CD4-positive, alpha-beta T cell treated with Interleukin-17A for 4 hours (primary cell): ENCODE results near the gene OVOL1.
A peak's percentile ranks its signal among the peaks of the same experiment; 100 is the strongest.
"Not testable (repeated sequence)": the region's sequence is repeated elsewhere in the genome, so short reads cannot be mapped to it uniquely, and the experiment has no call there.

Experiments
- DNase-seq: peaks from one replicate; pipeline ENCODE4 v3.0.0-alpha.2; 2020; ENCODE audit warnings: mixed read lengths

OVOL1 gene

DNA sequence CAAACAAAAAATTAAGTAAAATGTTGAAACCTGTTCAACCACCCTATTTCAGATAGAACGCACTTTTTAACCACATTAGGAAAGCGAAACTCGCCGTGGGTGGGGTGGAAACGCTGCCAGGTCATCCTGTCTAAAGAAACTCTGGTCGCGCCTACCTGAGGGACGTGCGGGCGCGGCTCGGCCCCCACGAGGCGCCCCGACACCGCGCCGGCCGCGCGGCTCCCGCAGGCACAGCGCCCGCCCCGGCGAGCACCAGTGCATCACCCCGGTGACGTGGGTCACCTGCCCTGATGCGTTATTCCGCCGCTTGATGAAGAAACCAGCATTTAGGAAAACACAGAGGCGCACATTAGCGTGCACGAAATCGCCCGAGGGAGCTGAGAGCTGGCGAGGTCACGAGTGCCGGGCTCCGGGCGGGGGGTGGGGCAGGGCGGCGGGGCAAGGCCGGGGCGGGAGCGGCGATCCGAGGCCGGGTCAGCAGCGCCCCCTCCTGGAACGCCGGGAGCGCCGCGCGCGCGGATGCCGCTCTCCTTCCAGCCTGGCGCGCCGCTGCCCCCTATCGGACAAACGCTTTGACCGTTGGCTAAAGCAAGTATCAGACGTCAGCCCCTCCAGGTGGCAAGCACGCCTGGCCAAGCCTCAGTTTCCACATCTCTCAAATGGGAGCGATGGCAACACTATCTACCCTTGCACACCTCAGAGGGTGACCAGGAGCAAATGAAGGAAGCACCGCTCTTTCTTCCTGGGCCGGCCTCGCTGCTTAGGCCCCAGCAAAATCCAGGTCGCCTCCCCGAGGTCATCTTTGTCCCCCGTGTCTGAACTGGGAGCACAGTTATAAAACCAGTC, 31.2 kb downstream of the OVOL1 start:
- peak; percentile 98 for DNase-seq

DNA sequence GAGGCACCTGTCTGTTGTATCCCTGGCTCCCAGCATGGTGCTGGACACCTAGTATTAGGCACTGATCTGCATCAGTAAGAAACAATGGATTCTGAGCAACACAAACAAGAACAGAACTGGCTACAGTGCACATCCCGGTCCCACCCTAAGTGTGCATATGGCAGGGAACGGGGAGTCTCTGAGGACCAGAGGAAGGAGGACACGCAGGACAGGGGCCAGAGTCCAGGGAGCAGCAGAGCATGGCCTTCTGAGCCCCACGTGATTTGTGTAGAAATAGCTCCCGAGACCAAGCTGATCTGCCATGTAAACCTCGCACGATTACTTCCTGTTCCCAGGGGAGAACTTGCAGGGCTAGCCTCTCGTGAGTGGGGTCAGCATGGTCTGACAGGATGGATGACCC, 34.2 kb downstream of the OVOL1 start:
- no peak for DNase-seq

DNA sequence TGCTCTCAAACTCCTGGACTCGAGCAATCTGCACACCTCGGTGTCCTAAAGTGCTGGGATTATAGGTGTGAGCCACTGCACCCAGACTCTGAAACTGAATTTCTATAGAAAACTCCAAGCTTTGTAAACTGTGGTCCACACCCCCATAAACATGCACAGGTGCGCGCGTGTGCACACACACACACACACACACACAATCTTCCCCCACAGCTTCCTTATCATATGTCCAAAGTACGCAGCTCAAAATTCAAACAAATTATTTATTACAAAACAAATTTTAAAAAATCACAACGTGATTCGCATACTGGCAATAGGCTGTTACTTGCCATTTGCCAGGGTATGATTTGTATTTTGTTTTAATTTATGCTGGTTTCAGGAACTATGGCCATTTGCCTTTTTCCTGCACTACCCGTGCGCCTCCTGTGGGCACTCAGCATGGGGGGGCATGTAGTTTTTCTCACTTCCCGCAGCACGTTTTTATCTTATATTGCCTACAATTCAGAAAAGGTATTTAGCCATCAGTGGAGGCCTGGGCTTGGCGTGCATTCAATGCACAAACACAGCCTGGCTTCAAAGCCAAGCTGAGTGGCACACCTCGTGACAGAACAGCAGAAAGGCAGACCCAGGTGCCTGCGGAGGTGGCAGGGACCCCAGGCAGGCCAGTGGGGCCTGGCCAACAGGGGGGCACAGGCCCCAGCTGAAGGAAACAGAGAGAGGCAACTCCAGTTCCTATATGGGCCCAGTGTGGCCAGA, 36.1 kb downstream of the OVOL1 start:
- DNase-seq = no peak

DNA sequence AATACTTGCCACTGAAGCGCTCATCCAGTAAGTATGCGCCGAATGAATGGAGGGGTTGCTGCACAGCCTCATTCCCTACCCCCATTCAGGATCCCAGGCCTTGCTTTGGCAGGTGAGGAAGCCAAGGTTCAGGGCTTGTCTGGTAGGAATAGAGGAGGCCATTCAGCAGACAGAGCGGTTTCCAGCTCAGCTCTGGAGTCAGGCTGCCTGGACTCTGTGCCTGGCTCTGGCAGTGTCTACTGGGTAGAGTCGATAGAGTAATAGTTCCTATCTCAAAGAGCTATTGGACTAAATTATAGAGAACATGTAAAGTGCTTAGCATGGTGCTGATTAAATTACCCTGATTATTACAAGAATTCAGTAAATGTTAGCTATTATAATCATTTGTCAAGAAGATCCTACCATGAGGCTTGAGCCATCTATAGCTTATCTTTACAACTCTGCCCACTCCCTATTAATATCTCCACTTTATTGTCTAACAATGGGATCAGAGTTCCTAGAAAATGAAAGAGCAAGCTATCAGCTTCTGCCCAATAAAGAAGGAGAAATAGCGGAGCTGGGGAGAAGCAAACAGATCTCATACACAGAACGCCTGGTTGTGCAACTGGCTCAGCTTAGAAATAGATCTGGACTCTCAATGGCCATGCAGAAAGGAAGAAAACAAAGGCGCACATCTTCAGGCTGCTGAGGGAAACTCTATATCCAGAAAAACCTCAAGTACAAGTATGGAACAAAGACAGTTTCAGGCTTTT, 40.3 kb downstream of the OVOL1 start:
- DNase-seq = no peak

DNA sequence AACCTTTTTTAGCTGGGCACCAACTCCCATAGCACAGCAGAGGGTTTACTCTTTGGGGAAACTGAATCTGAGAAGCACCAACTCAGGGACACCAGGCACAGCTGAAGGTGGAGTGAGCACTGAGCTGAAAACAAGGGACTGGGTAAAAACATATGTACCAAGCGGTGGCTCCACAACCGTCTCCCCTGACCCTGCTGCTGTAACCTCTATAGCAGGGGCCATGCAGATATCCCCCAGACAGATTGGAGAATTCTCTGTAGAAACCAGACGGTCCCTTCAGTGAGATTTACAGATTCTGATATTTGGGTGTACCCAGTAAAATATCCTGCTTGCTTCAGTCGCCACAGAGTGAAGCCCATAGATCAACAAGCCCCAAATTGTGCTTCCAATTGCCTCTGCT, 42.6 kb downstream of the OVOL1 start:
- DNase-seq = no peak

DNA sequence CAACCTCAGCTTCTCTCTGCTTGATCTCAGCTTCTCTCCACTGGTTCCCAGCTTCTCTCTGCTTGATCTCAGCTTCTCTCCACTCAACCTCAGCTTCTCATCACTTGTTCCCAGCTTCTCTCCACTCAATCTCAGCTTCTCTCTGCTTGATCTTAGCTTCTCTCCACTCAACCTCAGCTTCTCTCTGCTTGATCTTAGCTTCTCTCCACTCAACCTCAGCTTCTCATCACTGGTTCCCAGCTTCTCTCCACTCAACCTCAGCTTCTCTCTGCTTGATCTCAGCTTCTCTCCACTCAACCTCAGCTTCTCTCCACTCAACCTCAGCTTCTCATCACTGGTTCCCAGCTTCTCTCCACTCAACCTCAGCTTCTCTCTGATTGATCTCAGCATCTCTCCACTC, 45.4 kb downstream of the OVOL1 start:
- not testable (repeated sequence) for DNase-seq

DNA sequence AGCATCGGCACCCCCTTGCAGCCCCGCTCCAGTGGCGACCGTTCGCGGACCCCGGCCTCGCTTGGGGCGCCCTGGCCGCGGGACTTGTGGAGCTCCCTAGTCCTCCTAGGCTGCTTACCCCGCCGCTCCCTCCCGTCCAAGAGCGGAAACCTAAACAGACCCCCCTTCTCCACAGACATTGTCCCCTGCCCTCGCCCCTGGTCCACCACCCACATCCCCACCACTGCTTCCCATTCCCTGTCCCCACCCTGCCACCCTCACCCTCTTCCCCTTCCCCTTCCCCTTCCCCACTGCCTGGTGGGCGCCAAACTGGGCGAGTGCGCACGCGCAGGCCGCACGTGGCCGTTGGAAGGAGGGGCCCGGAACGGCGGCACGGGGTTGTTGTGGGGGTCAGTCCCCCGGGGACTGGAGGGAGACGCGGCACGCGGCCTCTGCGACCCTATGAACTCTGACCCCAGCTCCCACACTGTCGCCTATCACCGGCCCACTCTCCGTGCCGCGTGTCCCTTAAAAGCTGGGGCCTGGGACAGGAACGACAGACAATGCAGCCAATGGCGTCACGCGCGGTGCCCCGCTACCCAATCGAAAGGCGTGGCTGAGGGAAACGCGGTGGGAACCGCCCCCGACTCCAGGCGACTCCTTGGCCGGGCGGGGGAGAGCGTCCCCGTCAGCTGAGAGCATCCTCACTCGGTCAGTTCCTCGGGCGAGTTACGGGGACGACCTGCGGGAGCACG, 46.6 kb downstream of the OVOL1 start, which contains the start of gene SNX32:
Gene SNX32, plus strand, starts transcription at position 667 of the 734 bp plus-strand sequence. CDS start 103 bp downstream, outside the sequence.
- DNase-seq = peak; percentile 97

DNA sequence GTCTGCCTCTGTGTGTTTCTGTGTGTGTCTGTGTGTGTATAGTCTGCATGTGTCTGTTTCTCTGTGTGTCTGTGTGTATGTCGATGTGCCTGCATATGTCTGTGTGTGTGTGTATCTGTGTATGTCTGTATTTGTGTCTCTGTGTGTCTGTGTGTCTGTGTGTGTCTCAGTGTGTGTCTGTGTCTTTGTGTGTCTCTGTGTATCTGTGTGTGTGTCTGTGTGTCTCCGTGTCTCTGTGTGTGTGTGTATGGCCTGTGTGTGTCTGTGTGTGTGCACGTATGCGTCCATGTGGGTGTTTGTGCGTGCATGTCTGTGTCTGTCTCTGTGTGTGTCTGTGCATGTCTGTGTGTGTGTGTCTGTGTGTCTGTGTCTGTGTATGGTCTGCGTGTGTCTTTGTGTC, 47.3 kb downstream of the OVOL1 start:
- no peak for DNase-seq

DNA sequence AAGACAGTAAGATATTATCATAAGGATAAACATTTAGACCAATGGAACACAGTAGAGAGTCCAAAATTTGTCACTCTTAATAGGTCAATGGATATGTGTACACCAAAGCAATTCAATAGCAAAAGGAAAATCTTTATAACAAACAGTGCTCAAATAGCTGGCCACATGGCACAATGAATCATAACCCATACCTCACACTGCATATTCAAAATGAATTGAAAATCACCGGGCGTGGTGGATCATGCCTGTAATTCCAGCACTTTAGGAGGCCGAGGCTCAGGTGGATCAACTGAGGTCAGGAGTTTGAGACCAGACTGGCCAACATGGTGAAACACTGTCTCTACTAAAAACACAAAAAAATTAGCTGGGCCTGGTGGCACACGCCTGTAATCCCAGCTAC, 55.3 kb downstream of the OVOL1 start:
- DNase-seq = no peak

DNA sequence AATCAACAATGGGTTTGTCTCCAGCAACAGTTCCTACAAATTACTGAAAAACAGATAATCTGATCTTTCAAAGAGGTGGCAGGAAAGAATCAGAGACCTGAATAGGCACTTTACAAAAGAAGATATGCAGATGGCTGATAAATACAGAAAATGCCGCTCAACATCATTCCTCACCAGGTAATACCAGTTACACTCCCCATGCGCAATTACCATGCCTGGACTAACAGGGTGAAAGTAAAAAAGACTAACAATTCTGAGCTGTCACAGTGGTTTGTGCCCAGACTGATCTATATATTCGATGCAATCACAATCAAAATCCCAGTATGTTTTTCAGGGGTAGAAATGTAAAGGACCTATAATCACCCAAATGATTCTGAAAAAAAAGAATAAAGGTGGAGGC, 56.9 kb downstream of the OVOL1 start:
- DNase-seq = no peak

DNA sequence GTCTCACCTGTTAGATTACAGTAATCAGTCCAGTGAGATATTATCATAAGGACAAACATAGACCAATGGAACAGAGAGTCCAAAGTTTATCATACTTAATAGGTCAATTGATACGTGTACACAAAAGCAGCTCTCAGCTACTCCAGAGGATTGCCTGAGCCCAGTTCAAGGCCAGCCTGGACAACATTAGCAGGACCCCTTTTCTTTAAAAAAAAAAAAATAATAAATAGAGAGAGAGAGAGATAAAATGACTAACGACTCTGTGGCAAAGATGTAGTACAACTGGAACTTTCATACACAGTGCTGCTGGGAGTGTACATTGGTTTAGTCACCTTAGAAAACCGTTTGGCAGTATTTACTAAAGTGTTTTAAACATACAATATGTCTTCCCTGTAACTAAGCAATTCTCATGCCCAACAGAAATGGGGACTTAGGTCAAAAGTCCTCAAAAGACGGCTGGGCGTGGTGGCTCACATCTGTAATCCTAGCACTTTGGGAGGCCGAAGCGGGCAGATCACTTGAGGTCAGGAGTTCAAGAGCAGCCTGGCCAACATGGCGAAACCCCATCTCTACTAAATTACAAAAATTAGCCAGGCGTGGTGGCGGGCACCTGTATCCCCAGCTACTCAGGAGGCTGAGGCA, 57.5 kb downstream of the OVOL1 start:
- no peak for DNase-seq
